ENCODE results near the gene JAZF1. TPM values are rescaled to one million over a fixed set of nuclear protein-coding genes. Genes with fewer than 3 reads are reported as not detected.

The JAZF1 gene
- total and polyA plus RNA-seq, 2 of the 8 experiments (the other 6 are each of a cell fraction or from before 2014, with no cell fraction given) = 2.6 to 21.8 TPM

DNA sequence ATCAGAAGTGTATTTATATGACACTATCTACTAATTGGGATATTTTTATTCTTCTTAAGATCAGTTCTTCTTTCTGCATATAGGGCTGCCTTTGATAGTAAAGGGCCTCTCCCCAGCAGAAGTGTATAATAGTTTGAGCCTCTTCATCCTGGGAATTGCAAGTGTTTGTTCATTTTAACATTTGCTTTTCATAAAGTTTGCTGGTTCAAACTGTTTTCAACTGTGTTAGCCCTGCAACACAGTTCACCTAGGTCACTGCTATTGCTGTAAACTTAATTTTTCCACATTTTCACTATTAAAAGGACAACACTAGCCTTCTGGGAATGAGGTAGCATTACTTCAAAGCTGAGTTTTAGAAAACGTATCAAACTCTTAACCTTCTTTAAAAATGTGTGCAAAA lies 2.8 kb downstream of the JAZF1 start:
- Histone ChIP-seq H3K36me3 (ENCODE audit: control insufficient read depth in 2 of 4, insufficient read depth in 4 of 4, low read length in 3 of 4) (no peaks in the 10 kb centered on the region), H2BK12ac (ENCODE audit: low read depth, low read length) (no peak overlapping the region), H3K4me2 (ENCODE audit: insufficient read depth in 1 of 2, low read depth in 2 of 2, low read length in 2 of 2) (no peak overlapping the region), H4K5ac (ENCODE audit: insufficient read length, low read depth, low read length) (no peak overlapping the region), H3K23me2 (ENCODE audit: low read depth, low read length) (peaks cover 8% of the 10 kb centered on the region; the same call in 1 of the 2 replicates), H2BK120ac (replicated peaks; ENCODE audit: low read depth, low read length) (no peak overlapping the region), H3K27me3 (replicated peaks in 1 of 4; ENCODE audit: control insufficient read depth in 3 of 4, extremely low read depth in 1 of 4, insufficient read depth in 3 of 4, low read length in 3 of 4) (peaks cover 0 to 7% (median 2%) of the 10 kb centered on the region in 4 experiments; a peak in 3 of 7 replicates), H3K4me3 (ENCODE audit: extremely low read depth in 1 of 4, insufficient read depth in 2 of 4, low read depth in 3 of 4, low read length in 4 of 4) (no peak overlapping the region), H4K20me1 (replicated peaks in 1 of 2; ENCODE audit: control insufficient read depth in 1 of 2, insufficient read depth in 2 of 2, low read length in 2 of 2) (peaks cover 1 to 3% of the 10 kb centered on the region in 2 experiments), H2BK20ac (ENCODE audit: low read length) (no peak overlapping the region), H2AFZ (ENCODE audit: low read length) (no peak overlapping the region), H3K18ac (ENCODE audit: extremely low read depth, low read length) (no peak overlapping the region), H4K91ac (replicated peaks; ENCODE audit: insufficient read length, low read length) (no peak overlapping the region), H2BK15ac (ENCODE audit: low read length) (no peak overlapping the region), H3K9me3 (ENCODE audit: insufficient read depth in 2 of 2, low read depth in 1 of 2, low read length in 1 of 2) (no peaks in the 10 kb centered on the region), H3K79me2 (ENCODE audit: control insufficient read depth in 1 of 2, insufficient read depth in 2 of 2, low read length in 2 of 2) (peaks cover 0 to 42% of the 10 kb centered on the region in 2 experiments; a peak in 2 of 4 replicates), H2AK5ac (ENCODE audit: low read depth, low read length) (no peak overlapping the region), H4K8ac (ENCODE audit: extremely low read depth, insufficient read depth, low read length) (no peak overlapping the region), H2BK5ac (ENCODE audit: low read depth, low read length) (no peak overlapping the region), H3K4ac (replicated peaks; ENCODE audit: insufficient read length, low read depth, low read length) (no peak overlapping the region), H3K9ac (replicated peaks in 1 of 4; ENCODE audit: extremely low read depth in 1 of 4, low read depth in 3 of 4, low read length in 3 of 4) (no peak overlapping the region), H3K56ac (replicated peaks; ENCODE audit: insufficient read length, low read depth, low read length) (no peak overlapping the region), H3K27ac (ENCODE audit: low read depth, low read length) (no peak overlapping the region), H3K79me1 (ENCODE audit: low read depth, low read length) (no peaks in the 10 kb centered on the region), H3K14ac (ENCODE audit: insufficient read length) (no peak overlapping the region), H3K4me1 (replicated peaks in 1 of 4; ENCODE audit: control insufficient read depth in 3 of 4, insufficient read depth in 4 of 4, low read length in 3 of 4) (peaks cover 0 to 18% (median 11%) of the 10 kb centered on the region in 4 experiments), H3K23ac (ENCODE audit: insufficient read length) (no peak overlapping the region)
- 81% methylated on average over 1 of the region's 1 CpG; no CpG with 5 or more reads in 1 of the 2 experiments for WGBS, 2 experiments (ENCODE audit: extremely low coverage in 1 of 2, insufficient coverage in 1 of 2, insufficient read length in 1 of 2, insufficient replicate concordance in 2 of 2, low coverage in 1 of 2, low lambda C conversion rate in 2 of 2, missing lambda C conversion rate in 1 of 2)
- DNase-seq (ENCODE audit: low read depth in 1 of 2, low spot score in 2 of 2) (no peak), FAIRE-seq (no peak)
- TF ChIP-seq MAFK (IDR thresholded peaks at IDR 0.05; ENCODE audit: low read depth, low read length) = no peak
- ChIA-PET POLR2A (ENCODE audit: partially characterized antibody) (no interaction called here), CTCF (ENCODE audit: partially characterized antibody) (interaction anchor here (2.1 kb wide), 1 partner anchor 27 kb away, joined by 6 read pairs; no protein-coding TSS in a partner anchor)

All from H1 (cell line).